Measurements from ENCODE around the gene BSPRY.
"Not testable (repeated sequence)": the region's sequence is repeated elsewhere in the genome, so short reads cannot be mapped to it uniquely, and the experiment has no call there.

The BSPRY gene

DNA sequence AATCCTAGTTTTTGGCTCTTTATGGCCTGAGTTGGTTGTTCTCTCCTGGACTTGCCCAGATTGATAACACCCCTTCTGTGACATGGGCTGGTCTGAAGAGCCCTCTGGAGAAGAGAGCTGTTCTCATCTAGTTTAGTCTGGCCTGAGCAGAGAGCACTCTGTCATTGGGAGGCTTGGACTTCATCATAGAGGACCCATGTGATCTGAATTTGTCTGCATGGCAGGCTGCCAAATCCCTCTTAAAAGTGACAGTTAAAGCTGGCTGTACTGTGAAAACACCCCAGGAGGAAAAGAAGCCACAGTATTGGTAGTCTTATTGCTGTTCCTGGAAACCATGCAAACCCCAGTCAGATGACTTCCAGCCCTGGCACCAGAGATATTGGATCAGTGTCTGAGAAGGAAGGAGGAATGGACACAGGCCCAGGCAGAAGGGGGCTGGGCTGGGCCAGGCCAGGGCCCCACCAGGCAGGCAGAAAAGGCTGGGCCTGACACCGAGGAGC lies 5.6 kb upstream of the BSPRY start:
- DNase-seq: peak; percentile 43

DNA sequence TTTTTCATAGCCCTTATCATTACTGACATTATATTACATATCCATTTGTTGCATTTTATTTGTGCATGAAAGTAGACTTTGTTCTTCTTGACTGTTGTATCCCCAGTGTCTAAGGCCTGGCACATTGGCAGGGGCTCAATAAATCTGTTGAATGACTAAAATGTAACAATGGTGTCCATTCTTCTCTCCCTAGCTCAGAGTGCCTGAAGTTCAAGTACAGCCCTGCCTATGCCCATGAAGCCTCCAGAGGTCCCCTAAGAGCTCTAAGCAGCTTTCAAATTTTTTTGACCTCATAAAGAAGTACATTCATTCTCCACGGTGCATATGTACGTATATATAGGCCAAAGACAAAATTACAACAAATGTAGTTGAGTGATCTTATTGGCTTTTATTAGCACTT lies 4.2 kb upstream of the BSPRY start:
- DNase-seq: no peak

DNA sequence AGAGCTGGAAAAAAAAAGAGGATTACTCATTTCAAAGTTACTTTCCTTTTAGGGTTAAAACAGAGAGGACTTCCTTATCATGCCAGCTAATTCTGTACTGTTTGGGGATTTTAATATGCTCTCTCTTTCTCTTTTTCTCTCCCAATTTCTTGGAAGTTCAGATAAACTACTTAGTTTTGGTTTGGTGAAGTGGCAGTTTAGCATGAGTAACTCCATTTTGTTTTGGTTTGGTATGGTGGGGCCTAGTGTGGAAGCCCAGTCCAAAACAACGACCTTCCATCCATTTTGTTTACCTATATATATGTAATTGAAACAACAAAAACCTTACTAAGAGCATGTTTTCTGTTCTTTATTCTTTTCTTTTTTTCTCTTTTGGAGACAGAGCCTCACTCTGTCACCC lies 3.7 kb upstream of the BSPRY start:
- no peak for DNase-seq

DNA sequence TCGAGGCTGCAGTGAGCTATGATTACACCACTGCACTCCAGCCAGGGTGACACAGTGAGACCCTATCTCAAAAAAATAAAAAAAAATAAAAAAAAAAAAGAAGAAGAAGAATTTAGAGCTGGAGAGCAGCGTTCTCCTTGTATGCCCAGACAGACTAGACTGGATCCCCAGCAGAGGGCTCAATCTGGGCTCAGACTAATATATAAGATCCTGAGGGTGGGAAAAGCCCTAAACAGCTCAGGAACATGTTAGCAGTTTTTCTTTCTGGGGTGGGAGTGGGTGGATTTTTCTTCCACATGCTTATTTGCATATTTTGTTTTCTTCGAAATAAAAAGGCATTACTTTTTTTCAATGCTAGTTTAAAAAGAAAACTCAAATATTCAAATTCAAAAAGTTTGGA lies 904 bp upstream of the BSPRY start:
- no peak for DNase-seq

DNA sequence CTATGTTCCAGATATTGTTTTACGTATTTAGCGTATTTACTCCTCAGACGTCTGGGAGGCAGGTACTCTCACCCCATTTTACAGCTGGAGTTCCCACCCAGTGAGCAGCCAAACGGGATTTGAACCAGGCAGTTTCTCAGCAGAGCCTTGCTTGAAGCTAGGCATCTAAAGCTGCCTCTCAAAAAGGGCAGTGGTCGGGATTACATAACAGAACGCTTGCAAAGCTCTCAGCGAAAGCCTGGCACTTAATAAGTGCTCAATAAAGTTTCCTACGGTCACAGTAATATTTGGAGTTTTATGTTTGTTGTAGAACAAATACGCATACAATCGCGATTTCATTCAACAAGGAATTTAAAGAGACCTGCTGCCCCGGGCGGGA lies 286 bp upstream of the BSPRY start:
- DNase-seq: no peak

DNA sequence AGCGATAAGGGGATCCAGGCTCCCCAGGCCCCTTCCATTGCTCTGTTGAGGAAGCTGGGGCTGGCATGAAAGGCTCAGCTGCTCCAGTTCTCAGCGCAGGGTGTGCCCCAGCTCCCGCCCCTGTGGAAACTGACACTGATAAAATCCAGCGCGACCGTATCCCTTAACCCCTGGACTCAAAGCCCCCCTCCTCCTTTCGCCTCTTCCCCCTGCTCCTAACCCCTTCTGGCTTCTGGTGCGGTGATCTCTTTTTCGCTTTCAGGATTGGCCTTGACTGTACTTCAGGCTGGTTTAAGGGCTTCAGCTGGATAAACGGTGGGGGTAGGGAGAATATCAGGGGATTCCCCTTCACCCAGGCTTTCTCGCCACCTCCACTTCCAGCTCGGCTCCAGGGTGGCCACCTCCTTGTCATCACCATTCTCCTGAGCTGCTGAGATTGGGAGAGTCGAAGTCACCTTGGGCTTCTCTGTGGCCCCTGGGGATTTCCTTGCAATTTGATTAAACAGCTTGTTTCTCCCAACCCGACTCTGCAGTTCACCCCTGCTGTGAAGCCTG lies 843 bp downstream of the BSPRY start:
- DNase-seq: no peak

DNA sequence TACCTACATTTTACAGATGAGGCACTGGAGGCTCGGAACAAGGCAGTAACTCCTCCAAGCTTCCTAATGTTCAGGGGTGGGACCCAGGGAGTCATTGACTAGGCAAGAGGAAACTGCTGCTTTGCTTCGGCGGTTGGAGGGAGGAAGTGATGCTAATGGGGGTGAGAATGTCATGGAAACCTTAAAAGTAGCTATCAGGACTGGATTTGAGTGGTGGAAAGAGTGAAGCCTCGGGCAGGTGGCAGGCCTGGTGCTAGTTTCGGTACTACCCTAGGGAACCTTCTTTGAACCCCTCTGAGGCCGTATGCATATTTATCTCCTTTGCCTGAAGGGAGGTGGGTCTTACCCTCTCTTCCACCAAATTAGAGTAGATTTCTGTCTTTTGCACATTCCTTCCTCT lies 1.6 kb downstream of the BSPRY start:
- DNase-seq: no peak

DNA sequence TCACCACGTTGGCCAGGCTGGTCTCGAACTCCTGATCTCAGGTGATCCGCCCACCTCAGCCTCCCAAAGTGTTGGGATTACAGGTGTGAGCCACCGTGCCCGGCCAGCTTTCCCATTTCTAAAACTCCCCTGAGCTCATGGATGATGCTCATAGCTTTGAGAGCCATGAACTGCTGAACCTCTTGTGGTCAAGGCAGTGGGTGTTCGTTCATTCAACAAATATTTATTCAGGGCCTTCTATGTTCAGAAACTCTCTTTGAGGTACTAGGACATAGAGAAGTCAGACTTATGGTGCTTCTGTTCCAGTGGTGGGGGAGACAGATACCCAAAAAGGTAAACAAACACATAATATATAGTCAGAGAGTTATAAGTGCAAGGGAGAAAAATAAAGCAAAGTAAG lies 2.7 kb downstream of the BSPRY start:
- DNase-seq: no peak

DNA sequence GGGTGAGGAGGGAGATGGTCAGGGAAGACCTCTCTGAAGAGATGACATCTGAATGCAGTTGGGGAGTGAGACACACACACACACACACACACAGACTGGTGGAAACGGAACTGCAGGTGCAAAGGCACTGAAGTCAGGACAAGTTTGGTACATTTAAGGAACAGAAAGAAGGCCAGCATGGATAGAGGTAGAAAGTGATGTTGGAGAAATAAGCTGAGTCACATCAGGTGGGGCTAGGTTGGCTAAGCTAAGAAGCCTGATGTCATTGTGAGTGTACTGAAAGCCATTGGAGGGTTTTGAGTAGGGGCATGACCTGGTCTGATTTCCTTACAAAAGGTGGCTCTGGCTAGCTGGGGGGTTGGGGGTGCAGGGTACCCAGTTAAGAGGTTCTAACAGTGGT lies 3.1 kb downstream of the BSPRY start:
- DNase-seq: no peak

DNA sequence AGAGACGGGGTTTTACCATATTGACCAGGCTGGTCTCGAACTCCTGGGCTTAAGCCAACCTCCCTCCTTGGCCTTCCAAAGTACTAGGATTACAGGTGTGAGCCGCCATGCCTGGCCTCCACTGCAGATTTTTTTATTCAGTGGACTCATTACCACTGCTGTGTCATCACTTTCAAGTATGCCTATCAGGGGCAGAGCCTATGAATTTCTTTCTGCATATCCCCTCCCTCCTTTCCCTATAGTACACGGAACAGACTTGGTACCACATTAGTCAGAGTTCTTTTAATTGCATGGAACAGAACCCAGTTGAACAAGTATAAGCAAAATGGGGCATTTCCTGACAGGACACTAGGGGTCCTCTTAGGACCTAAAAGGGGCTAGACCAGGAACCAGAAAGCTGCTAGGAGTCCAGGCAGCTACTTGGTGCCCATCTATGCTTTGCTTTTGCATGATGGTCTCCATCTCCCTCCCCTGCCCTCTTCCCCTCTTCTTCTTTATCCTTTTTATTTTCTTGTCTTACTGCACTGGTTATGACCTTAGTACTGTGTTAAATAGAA lies 5.8 kb downstream of the BSPRY start:
- DNase-seq: no peak

DNA sequence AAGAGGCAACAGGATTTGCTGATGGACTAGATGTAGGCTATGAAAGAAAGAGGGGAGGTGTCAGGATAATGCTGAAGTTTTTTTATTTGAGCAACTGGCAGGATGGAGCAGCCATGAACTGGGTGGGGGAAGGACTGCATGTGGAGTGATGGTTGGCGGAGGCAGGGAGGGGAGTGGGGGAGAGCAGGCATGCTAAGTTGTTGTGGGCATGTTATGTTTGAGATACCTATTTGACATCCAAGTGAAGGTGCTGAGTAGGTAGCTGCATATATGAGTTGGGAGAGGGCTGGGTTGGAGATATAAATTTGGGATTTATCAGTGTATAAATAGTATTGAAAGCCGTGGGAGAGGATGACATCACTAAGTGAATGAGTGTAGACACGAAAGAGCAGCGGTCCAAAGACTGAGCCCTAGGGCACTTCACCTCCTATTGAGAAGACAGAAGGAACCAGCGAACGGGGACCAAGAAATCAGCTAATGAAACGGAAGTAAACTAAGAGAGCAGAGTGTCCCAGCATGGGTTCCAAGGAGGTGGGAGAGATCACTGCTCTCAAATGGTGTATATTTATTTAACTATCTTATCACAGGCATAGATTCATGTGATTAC lies 7.4 kb downstream of the BSPRY start:
- DNase-seq: no peak

DNA sequence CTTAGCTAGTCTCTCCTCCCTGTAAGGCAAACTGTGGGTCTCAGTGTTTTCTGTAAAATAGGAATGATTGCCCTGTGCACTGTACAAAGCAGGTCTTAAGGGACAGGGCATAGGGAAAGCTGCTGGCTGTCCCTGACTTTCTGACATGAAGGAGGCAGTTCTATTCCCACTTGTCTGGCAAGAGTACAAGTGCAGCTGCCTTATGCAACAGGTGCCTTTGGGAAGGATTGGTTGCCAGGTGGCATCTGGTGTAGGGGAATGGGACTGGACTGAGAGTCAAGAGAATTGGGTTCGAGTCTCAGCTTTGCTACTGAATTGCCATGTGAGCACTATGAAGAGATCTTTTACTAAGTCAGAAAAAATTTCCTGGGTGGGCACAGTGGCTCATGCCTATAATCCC lies 10.0 kb downstream of the BSPRY start:
- DNase-seq: no peak

DNA sequence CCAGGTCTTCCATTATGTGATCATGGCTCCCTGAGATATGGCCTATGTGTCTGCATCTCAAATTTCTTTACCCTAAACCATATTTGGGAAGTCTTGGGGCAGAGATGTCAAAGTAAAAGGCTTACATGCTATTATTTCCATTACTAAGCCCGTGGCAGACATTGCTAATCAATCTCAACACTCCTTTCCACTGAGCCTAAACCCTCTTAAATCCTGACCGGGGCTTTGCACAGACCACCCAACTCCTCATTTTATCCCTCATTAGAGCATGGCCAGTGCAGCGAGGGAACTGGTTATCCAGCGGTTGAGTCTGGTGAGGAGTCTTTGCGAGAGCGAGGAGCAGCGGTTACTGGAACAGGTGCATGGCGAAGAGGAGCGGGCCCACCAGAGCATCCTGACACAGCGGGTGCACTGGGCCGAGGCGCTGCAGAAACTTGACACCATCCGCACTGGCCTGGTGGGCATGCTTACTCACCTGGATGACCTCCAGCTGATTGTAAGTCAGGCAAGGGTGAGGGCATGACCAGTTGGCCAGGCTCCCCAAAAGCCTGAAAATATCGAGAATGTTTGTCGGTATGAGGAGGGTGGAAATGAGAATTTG lies 11.0 kb downstream of the BSPRY start:
- DNase-seq: no peak

DNA sequence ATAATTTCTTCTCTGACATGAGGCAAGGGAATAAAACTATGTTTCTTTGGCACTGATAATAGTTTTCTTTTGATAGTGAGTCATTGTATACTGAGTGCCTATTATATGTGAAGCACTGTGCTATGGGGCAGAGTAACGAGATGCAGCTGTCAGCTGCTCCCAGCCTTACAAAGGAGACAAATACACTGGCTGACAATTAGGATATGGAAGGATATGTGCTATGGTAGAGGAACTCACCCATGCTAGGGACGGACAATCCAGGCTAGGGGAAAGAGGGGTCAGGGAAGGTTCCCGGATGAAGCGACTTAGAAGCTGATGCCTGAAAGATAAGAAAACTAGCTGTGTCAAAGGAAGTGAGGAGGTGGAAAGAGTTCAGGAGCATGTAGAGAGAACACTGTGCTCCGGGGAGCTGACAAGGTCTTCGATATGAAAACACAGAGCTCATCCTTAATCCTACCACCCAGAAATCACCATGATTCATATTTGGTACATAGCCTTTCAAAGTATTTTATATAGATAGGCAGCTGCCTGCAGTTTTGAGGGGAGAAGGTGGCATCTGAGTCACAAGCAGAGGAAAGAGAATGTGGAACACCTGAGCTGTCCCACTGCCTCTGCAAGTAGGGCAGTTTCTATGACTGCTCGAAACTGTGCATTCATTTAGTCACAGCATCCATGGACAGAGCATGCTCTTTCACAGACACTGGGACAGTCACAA lies 12.1 kb downstream of the BSPRY start:
- no peak for DNase-seq

DNA sequence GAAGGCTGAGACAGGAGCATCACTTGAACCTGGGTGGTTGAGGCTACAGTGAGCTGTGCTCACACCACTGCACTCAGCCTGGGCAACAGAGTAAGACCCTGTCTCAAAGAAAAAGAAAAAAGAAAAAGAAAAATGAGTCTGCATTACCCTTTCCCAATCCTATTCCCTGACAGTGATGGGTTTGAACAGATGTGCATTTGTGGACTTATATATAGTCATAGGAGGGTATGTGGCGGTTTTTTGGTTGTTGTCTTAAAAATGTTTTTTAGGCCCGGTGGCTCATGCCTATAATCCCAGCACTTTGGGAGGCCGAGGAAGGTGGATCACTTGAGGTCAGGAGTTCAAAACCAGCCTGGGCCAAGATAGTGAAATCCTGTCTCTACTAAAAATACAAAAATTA lies 14.0 kb downstream of the BSPRY start:
- DNase-seq: no peak

DNA sequence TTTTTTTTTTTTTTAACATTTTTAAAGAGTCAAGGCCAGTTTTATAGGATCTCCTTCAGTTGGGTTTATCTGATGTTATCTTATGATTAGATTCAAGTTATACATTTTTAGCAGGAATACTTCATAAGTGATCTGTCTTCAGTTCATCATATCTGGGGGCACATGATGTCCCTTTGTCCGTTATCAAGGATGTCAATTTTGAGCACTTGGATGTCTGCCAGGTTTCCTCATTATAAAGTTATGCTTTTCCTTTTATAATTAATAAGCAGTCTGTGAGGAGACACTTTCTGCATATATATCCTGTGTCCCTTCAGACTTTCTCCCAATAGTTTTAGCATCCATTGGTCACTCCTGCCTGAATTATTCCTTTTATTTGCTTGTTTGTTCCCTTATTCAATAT lies 15.6 kb downstream of the BSPRY start:
- no peak for DNase-seq

DNA sequence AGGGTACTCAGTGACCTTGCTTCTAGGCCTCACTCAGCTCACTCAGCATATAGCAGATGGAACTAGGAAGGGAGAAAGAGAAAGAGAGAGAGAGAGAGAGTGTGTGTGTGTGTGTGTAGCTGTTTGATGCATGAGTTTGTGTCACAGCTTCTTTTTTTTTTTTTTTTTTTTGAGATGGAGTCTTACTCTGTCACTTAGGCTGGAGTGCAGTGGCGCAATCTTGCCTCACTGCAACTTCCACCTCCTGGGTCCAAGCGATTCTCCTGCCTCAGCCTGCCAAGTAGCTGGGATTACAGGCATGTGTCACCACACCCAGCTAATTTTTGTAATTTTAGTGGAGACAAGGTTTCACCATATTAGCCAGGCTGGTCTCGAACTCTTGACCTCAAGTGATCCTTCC lies 16.3 kb downstream of the BSPRY start:
- DNase-seq: not testable (repeated sequence)

DNA sequence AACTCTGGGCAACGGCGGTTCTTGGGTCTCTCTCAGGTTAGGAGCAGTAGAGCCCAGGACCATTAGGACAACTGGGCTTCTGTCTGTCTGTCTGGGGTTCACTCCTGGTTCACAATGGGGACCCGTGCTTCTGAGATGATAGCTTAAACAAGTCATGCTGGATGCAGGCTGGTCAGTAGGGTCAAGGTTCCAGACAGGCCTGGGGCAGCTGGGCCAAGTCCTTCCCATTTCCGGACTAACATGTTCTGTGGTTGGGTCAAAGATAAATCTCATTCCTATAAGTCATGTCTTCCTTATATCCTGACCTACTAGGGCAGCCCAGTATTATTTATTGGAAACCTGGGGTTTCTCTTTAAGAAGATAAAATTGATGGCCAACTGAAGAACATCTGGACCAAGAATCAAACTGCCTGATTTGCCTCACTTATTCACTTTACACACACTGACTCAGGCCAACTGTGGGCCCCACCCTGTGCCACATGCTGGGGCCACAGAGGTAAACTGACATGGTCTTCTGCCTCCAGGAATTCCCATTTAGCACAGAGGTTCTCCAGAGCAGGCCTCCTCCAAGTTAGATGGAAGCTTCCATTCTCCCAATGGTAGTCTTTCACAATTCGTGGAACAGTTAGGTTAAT lies 19.1 kb downstream of the BSPRY start:
- DNase-seq: no peak

DNA sequence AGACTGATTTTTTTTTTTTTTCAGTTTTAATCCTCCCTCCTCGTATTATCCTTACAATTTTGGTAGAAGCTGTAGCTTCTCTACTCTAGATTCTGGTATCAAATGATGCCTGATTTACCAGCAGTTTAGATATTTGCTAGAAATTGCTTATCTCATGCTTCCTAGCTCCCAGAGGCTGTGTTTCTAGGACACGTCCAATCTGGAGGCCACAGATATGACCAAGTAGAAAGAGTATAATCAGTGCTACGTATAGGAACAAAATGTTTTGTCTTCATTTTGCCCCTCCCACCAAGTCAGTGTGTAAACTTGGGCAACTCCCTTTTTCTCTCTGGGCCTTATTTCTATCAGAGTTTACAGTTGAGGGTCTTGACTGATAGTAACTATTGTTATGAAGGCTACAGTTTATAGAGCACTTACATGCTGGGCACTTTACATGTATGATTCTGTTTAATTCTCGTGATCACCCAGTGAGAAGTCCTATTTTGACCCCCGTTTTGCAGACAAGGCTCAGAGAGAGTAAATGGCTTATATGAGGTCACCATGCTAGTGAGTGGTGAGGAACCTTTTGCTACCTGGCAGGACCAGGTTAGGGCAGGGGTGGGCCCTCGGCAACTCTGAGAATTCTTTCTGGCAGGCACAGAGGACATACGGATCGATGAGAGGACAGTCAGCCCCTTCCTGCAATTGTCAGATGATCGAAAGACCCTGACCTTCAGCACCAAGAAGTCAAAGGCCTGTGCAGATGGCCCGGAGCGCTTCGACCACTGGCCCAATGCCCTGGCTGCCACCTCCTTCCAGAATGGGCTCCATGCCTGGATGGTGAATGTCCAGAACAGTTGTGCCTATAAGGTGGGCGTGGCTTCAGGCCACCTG lies 19.9 kb downstream of the BSPRY start:
- DNase-seq: no peak

DNA sequence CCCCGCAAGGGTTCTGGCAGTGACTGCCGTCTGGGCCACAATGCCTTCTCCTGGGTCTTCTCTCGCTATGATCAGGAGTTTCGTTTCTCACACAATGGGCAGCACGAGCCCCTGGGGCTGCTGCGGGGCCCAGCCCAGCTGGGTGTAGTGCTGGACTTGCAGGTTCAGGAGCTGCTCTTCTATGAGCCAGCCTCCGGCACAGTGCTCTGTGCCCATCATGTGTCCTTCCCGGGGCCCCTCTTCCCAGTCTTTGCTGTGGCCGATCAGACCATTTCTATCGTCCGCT lies 20.5 kb downstream of the BSPRY start:
- no peak for DNase-seq

DNA sequence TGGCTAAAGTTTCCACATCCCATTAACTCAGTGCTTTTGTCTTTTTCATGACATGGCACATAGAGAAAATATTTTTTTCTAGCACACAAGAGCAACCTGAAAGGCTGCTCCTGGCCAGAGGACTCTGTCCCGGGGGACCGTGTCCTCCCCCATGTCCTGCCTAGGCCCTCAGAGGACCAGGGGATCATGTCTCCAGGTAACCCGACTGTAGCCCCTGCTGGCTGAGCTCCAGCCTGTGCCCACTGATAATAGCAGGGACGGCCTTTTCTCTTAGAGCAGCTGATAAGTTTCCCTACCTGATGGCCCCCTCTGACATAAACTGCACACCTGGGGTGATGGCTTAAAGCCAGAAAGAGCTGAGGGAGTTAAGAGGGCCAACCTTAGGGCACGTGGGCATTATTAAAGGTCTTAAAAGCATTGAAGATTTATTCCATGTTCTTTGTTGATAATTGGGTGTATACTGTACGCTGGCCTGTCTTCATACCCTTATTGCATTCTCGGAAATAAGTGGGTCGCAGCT lies 21.5 kb downstream of the BSPRY start:
- DNase-seq: no peak

DNA sequence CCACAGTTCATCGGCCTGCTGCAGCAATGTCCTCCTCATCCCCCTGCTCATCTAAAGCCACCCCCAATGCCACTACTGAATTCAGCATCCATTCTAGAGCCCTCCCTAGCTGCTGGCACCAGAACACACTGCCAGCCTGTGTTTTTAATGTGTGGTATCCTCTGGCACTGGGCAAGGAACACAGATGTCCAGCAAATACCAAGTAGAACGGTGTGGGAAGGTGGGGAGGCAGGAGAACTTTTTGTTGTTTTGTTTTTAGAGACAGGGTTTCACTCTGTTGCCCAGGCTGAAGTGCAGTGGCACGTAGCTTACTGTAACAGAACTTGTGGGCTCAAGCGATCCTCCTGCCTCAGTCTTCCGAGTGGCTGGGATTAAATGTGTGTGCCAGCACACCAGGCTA lies 22.7 kb downstream of the BSPRY start:
- DNase-seq: no peak
